HepG2 (cell line): ENCODE data around the gene TXNDC12. TPM values are rescaled to one million over a fixed set of nuclear protein-coding genes. Genes with fewer than 3 reads are reported as not detected.
A peak's percentile ranks its signal among the peaks of the same experiment; 100 is the strongest.

Source experiments
- ATAC-seq: fragments of 200-7000 bp; cut with Tn5 transposase; 3 replicates; pipeline ENCODE4 v1.9.1; 2020; ENCODE audit warnings: mild to moderate bottlenecking, moderate library complexity
- BruUV-seq: library from RNA; stranded (reverse); fragments of 400-500 nt; replicated peaks from 2 replicates; lab custom pipeline; 2021; lab: Mats Ljungman, UMichigan
- CTCF ChIA-PET: fragments of 300-600 bp; formaldehyde crosslinking; extraction: SDS; loops from one replicate; lab custom pipeline; 2021; ENCODE audit warnings: low total read pairs, inconsistent platforms, low intra/inter-chr PET ratio; lab: Yijun Ruan, JAX
- POLR2A ChIA-PET: fragments of 350-600 bp; sonication (Branson Sonifier 250); formaldehyde crosslinking; loops from one replicate; lab custom pipeline; 2020; ENCODE audit warnings: antibody characterized with exemption, inconsistent platforms; lab: Yijun Ruan, JAX
- DNase-seq: peaks from one replicate; pipeline ENCODE4 v3.0.0-alpha.2; 2015; ENCODE audit warnings: low spot score
- FAIRE-seq: peaks from 3 replicates; lab custom pipeline; 2011; peaks lifted over from hg19 to GRCh38; lab: Jason Lieb, UNC
- H2AFZ ChIP-seq: one replicate; pipeline ENCODE4 v1.6.1; 2011; ENCODE audit warnings: low read length, inconsistent platforms
- H3K27ac ChIP-seq: fragments of 300-600 bp; 3 replicates; pipeline ENCODE4 v1.8.0; 2011; ENCODE audit warnings: mixed run types, mild to moderate bottlenecking, mixed read lengths, low read length, inconsistent platforms; ENCODE audit not compliant: insufficient read depth; ENCODE audit errors: extremely low read length
- H3K27me3 ChIP-seq, 2 experiments: fragments of 200-600 bp in 1 of 2; 2 replicates in 1 of 2; 3 replicates in 1 of 2; pipeline versions ENCODE4 v1.6.0 to v1.8.0; 2011; ENCODE audit warnings: low read length in 2 of 2, mild to moderate bottlenecking in 2 of 2, moderate library complexity in 2 of 2, inconsistent platforms in 1 of 2; ENCODE audit not compliant: insufficient read depth in 2 of 2, control insufficient read depth in 1 of 2
- H3K36me3 ChIP-seq, 2 experiments: fragments of 200-600 bp in 1 of 2; replicated peaks in 1 of 2; 2 replicates in 1 of 2; 3 replicates in 1 of 2; pipeline versions ENCODE4 v1.5.1 to v1.8.0; 2011; ENCODE audit warnings: low read length in 2 of 2, inconsistent platforms in 1 of 2; ENCODE audit not compliant: insufficient read depth in 2 of 2, control insufficient read depth in 1 of 2
- H3K4me1 ChIP-seq: 2 replicates; pipeline ENCODE4 v1.5.1; 2012; ENCODE audit warnings: low read length, inconsistent platforms; ENCODE audit not compliant: insufficient read depth
- H3K4me2 ChIP-seq: 2 replicates; pipeline ENCODE4 v1.6.0; 2011; ENCODE audit warnings: low read depth, low read length, inconsistent platforms
- H3K4me3 ChIP-seq, 3 experiments: fragments of 200-600 bp in 1 of 3; sonication (generic), shearing (Covaris generic) in 1 of 3; replicated peaks in 1 of 3; 2 replicates each; pipeline ENCODE4 v1.5.1; 2011 to 2016; ENCODE audit warnings: low read length in 3 of 3, inconsistent platforms in 2 of 3, low read depth in 2 of 3, mild to moderate bottlenecking in 2 of 3, control low read depth in 1 of 3, mixed read lengths in 1 of 3; ENCODE audit not compliant: insufficient read depth in 1 of 3
- H3K79me2 ChIP-seq: one replicate; pipeline ENCODE4 v1.6.1; 2011; ENCODE audit warnings: low read length, inconsistent platforms; ENCODE audit not compliant: insufficient read depth
- H3K9ac ChIP-seq: 2 replicates; pipeline ENCODE4 v1.6.0; 2011; ENCODE audit warnings: mild to moderate bottlenecking, low read depth, low read length, inconsistent platforms; ENCODE audit not compliant: insufficient read depth
- H3K9me3 ChIP-seq: 2 replicates; pipeline ENCODE4 v1.5.1; 2012; ENCODE audit warnings: mild to moderate bottlenecking, low read length
- H4K20me1 ChIP-seq: 2 replicates; pipeline ENCODE4 v1.6.0; 2011; ENCODE audit warnings: inconsistent platforms, mild to moderate bottlenecking, low read length, moderate library complexity; ENCODE audit not compliant: insufficient read depth
- ARNT ChIP-seq: fragments of 450-650 bp; IDR thresholded peaks from 2 replicates; pipeline ENCODE4 v1.6.1; 2017
- KAT2B ChIP-seq: fragments of 150-350 bp; IDR thresholded peaks from 2 replicates; pipeline ENCODE4 v1.6.1; 2014; ENCODE audit warnings: low read depth, low read length, borderline replicate concordance
- MAFF ChIP-seq: IDR thresholded peaks from 2 replicates; pipeline ENCODE4 v1.6.1; 2011; ENCODE audit warnings: low read depth, low read length, improper control_type of control experiment
- MAFK ChIP-seq, 2 experiments: IDR thresholded peaks in 1 of 2; conservative IDR thresholded peaks in 1 of 2; 2 replicates each; pipeline ENCODE4 v1.6.1; 2011; ENCODE audit warnings: improper control_type of control experiment in 2 of 2, low read length in 2 of 2
- NFKBIZ ChIP-seq: IDR thresholded peaks from 2 replicates; pipeline ENCODE4 v1.6.1; 2018; ENCODE audit warnings: missing genetic modification reagents, missing compliant biosample characterization
- REL ChIP-seq: sonication (generic); formaldehyde crosslinking; conservative IDR thresholded peaks from 2 replicates; pipeline ENCODE4 v1.8.0; 2022; ENCODE audit warnings: mild to moderate bottlenecking, missing genetic modification reagents, moderate library complexity
- ZNF460 ChIP-seq: sonication (generic); formaldehyde crosslinking; IDR thresholded peaks from 2 replicates; pipeline ENCODE4 v1.5.1; 2020; ENCODE audit warnings: missing genetic modification reagents, mild to moderate bottlenecking, borderline replicate concordance
- ZNF724P ChIP-seq: sonication (generic); formaldehyde crosslinking; IDR thresholded peaks from 2 replicates; pipeline ENCODE4 v1.8.0; 2022; ENCODE audit warnings: missing genetic modification reagents, borderline replicate concordance
- ZNF770 ChIP-seq: sonication (generic); formaldehyde crosslinking; IDR thresholded peaks from 2 replicates; pipeline ENCODE4 v1.5.0; 2020; ENCODE audit warnings: mild to moderate bottlenecking, missing genetic modification reagents
- ZNF883 ChIP-seq: sonication (generic); formaldehyde crosslinking; IDR thresholded peaks from 2 replicates; pipeline ENCODE4 v1.5.1; 2020; ENCODE audit warnings: mild to moderate bottlenecking, missing genetic modification reagents; ENCODE audit errors: not compliant biosample characterization
- WGBS: methylation state at CpG from one replicate; pipeline ENCODE4 v1.1.6; 2017; ENCODE audit warnings: low lambda C conversion rate; 5-methylcytosine and 5-hydroxymethylcytosine counted together
- in situ Hi-C: cut with HindIII; loops from 2 replicates; pipeline ENCODE4 v1.10.0; 2017; ENCODE audit warnings: low pct_unique_long_range_greater_than_20kb; ENCODE audit not compliant: extremely low pct_ligation_motif_present
- intact Hi-C: fragments of 100-400 bp; cut with micrococcal nuclease; formaldehyde crosslinking; loops from one replicate; pipeline ENCODE4 v1.10.0; 2022; ENCODE audit not compliant: unreplicated experiment
- polyA plus RNA-seq, 8 experiments: library from polyadenylated mRNA; depleted of rRNA in 3 of 8; stranded (reverse) in 7 of 8; unstranded in 1 of 8; fragments of >200 nt; fragmentation: Illumina TruSeq in 4 of 8; extraction: Trizol in 4 of 8; gene quantifications; 2 replicates each; pipeline versions ENCODE4 v1.2.1 to v1.2.3, GENCODE V29; 2011 to 2016; ENCODE audit warnings: low read depth in 4 of 8, missing spikeins in 1 of 8, mixed read lengths in 1 of 8; ENCODE audit not compliant: insufficient read depth in 1 of 8
- total RNA-seq, 5 experiments: library from RNA; depleted of rRNA; stranded (reverse); fragments of >200 nt; fragmentation: Illumina TruSeq; extraction: Trizol; gene quantifications; 2 replicates each; pipeline ENCODE4 v1.2.3, GENCODE V29; 2016; ENCODE audit warnings: low read depth in 1 of 5
- TF ChIP-seq, protein P1 (sequence below): sonication (generic); formaldehyde crosslinking; conservative IDR thresholded peaks from 2 replicates; pipeline ENCODE4 v1.4.0; 2020; ENCODE audit warnings: missing genetic modification reagents
- TF ChIP-seq, protein P2 (sequence below): sonication (generic); formaldehyde crosslinking; conservative IDR thresholded peaks from 2 replicates; pipeline ENCODE4 v1.4.0; 2020; ENCODE audit warnings: missing genetic modification reagents

The TXNDC12 gene
- total and polyA plus RNA-seq, 2 of the 13 experiments (the other 11 are each of a cell fraction or from before 2014, with no cell fraction given), result 65.6 to 67.2 TPM

DNA sequence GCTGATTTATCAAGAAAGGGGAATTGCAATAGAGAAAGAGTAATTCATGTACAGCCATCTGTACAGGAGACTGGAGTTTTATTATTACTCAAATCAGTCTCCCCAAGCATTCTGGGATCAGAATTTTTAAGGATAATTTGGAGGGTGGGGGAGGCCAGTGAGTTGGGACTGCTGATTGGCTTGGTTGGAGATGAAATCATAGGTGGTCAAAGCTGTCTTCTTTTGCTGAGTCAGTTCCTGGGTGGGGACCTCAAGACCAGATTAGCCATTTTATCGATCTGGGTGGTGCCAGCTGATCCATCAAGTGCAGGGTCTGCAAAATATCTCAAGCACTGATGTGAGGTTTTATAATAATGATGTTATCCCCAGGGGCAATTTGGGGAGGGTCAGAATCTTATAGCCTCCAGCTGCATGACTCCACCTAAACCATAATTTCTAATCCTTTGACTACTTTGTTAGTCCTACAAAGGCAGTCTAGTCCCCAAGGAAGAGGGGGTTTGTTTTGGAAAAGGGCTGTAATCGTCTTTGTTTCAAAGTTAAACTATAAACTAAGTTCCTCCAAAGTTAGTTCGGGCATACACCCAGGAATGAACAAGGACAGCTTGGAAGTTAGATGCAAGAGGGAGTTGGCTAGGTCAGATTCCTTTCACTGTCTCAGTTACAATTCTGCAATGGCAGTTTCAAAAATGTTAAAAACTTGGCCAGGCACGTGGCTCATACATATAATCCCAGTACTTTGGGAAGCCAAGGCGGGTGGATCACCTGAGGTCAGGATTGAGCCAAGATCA is 47.6 kb downstream of the TXNDC12 start:
- no peaks in the 10 kb centered on the region for H3K9me3 ChIP-seq
- in situ Hi-C loops, result no loop called here
- ChIA-PET CTCF (no interaction called here), POLR2A (interaction anchor here (0.8 to 4.5 kb wide), 2 partner anchors 47 to 73 kb away, joined by 3 to 13 read pairs; partner anchors contain the start of gene TXNDC12)
- intact Hi-C loops, result loop anchor here (10.0 kb wide), 1 partner anchor 183 kb away; no protein-coding TSS in a partner anchor
- peaks cover 28% of the 10 kb centered on the region for H3K4me1 ChIP-seq
- TF ChIP-seq ZNF460 (CRISPR knock-in tag) (no peak), KAT2B (no peak), MAFK (conservative IDR thresholded peaks at IDR 0.05 in 1 of 2, IDR thresholded peaks at IDR 0.05 in 1 of 2; ENCODE audit: low read length in 2 of 2) (peak; percentile 32 to 73; a peak in 2 of 4 replicates), MAFF (0 out of 2 replicates have a peak, but pooled peaks have one; percentile 16), NFKBIZ (no peak), ZNF724P (CRISPR knock-in tag) (no peak), REL (CRISPR knock-in tag) (no peak), ARNT (no peak), ZNF883 (CRISPR knock-in tag) (no peak), ZNF770 (CRISPR knock-in tag) (no peak)
- TF ChIP-seq, protein P1, sequence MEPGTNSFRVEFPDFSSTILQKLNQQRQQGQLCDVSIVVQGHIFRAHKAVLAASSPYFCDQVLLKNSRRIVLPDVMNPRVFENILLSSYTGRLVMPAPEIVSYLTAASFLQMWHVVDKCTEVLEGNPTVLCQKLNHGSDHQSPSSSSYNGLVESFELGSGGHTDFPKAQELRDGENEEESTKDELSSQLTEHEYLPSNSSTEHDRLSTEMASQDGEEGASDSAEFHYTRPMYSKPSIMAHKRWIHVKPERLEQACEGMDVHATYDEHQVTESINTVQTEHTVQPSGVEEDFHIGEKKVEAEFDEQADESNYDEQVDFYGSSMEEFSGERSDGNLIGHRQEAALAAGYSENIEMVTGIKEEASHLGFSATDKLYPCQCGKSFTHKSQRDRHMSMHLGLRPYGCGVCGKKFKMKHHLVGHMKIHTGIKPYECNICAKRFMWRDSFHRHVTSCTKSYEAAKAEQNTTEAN (CRISPR knock-in tag), result no peak
- TF ChIP-seq, protein P2, sequence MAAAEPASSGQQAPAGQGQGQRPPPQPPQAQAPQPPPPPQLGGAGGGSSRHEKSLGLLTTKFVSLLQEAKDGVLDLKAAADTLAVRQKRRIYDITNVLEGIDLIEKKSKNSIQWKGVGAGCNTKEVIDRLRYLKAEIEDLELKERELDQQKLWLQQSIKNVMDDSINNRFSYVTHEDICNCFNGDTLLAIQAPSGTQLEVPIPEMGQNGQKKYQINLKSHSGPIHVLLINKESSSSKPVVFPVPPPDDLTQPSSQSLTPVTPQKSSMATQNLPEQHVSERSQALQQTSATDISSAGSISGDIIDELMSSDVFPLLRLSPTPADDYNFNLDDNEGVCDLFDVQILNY (CRISPR knock-in tag), result no peak
- TF ChIP-seq, all 625 proteins: peak for 2
- 12% methylated on average over 4 of the region's 5 CpGs for WGBS
- Histone ChIP-seq H3K27me3 (no peaks in the 10 kb centered on the region), H3K9ac (no peak overlapping the region), H4K20me1 (no peaks in the 10 kb centered on the region), H3K27ac (no peak overlapping the region), H2AFZ (no peak overlapping the region), H3K79me2 (no peaks in the 10 kb centered on the region), H3K36me3 (no peaks in the 10 kb centered on the region), H3K4me3 (no peak overlapping the region), H3K4me2 (peak overlapping the region; percentile 47; the same call in 1 of the 2 replicates)
- FAIRE-seq (no peak), ATAC-seq (no peak), DNase-seq (no peak)
- no TSS peak for BruUV-seq
